RPMI8226 (cell line): ENCODE measurements around the gene PRUNE2.

ENCODE experiments used
- DNase-seq: peaks from one replicate; pipeline ENCODE4 v3.0.0-alpha.2; 2015

The PRUNE2 gene

DNA sequence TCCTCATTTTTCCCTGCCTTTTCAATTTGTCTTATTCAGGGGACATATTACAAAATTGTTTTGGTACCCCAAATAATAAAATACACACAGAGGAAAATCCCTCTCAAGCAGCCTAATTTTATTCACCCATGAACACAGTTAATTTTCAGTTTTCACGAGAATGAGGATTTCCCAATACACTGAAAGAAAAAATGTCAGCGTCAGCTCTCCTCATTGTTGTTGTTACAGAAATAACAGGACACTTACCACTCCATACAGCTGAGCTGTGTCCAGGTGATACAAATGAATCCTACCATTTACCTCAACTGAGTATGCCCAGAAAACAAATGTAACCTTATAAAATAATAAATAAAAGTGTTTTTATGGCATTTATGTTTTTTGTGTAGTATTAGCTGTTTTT lies 286.3 kb downstream of the PRUNE2 start:
- no peak for DNase-seq

- no peak for DNase-seq
These were observed 286.7 kb downstream of the PRUNE2 start for GRCh38 chr9:76619197-76619596.

GRCh38 chr9:76618762-76619161 lies 287.2 kb downstream of the PRUNE2 start:
- no peak for DNase-seq

GRCh38 chr9:76617497-76618175 lies 288.3 kb downstream of the PRUNE2 start:
- DNase-seq: no peak

DNA sequence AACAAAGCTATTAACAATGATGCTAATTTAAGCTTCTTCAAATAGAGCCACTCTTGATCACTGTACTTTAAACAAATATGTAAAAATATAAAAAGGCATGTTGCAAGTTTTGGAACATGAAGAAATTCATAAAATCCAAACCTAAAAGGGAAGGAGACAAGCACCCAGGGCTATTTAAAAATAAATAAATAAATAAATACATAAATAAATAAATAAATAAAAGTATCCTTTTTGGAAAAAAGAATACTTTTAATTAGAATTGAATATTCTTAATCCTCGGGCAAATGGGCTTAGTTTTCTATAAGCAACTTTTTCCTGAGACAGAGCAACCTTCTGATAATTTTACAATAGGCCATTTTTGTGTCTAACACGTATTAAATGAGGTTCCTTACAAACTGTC lies 289.1 kb downstream of the PRUNE2 start:
- DNase-seq: no peak

DNA sequence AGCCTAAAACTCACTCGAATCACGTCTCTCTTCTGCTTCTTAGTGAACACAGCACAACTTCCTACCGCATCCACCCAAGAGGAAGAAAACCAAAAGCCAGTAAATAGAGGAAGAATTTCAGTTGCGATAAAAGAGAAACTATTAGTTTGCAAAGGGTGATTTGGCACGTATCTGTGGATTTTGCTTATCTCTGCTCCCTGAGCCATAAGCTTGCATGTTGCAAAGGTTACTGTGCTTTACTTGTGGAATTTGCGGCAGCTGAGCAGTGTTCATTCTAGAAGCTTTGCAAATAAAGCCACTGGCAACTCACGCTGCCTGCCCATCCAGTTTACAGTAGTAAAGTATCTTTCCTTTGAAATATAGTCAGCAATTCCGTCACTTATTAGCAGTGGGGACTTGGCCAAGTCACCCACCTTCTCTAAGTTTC lies 290.7 kb downstream of the PRUNE2 start:
- no peak for DNase-seq

- no peak for DNase-seq
These were observed 291.9 kb downstream of the PRUNE2 start for GRCh38 chr9:76613974-76614373.

- DNase-seq: no peak
These were observed 292.6 kb downstream of the PRUNE2 start for GRCh38 chr9:76613150-76613781.

- DNase-seq: no peak
These were observed 295.9 kb downstream of the PRUNE2 start for GRCh38 chr9:76610011-76610352.

DNA sequence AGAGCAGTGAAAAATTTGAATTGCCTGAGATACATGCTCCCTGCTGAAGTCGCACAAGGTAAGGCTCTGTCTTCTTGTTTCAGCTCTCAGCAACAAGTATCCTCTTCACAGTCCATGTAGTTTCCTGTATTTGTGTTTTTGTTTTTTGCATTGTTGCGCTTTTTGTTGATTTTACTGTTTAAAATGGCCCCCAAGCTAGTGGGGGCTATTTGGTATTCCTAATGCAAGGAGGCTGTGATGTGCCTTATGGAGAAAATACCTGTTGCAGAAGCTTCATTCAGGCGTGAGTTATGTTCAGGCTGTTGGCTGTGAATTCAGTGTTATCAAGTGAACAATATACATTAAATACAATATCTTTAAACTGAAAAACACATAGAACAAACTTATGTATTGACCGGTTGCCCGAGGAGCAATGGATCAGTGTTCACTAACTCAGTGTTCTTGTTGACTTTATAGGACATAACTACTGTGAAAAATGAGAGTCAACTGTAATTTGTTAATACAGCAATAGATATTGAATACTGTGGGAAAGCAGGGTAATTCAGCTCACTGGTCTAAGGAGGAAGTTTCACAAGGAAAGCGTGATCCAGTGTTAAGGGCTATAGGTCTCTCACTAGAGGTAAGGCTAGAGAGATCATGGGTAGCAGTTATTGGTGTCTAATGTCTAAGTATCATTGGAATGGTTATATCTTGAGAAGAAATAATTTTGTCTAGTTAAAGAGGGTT lies 296.5 kb downstream of the PRUNE2 start:
- no peak for DNase-seq

DNA sequence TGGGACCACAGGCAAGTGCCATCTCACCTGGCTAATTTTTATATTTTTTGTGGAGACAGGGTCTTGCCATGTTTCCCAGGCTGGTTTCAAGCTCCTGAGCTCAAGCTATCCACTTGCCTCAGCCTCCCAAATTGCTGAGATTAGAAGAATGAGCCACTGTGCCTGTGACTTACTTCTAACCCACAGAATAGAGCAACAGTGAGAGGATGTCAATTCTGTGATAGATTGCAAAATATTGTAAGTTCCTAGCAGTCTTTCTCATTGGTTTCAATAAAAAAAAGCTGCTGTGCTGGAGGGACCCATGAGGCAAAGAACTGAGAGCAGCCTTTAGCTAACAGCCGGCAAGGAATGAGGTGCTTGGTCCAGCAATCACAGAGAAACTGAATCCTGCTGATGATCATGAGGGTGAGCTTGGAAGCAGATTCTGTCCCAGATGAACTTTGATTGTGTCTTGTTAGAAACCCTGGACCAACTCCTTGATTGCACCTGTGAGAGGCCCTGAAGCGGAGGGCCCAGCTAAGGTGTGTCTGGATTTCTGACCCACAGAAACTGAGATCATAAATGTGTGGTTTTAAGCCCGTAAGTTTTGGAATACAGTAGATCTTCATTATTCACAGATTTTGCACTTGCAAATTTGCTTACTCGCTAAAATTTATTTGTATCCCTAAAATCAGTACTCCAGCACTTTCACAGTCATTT lies 297.2 kb downstream of the PRUNE2 start:
- no peak for DNase-seq

DNA sequence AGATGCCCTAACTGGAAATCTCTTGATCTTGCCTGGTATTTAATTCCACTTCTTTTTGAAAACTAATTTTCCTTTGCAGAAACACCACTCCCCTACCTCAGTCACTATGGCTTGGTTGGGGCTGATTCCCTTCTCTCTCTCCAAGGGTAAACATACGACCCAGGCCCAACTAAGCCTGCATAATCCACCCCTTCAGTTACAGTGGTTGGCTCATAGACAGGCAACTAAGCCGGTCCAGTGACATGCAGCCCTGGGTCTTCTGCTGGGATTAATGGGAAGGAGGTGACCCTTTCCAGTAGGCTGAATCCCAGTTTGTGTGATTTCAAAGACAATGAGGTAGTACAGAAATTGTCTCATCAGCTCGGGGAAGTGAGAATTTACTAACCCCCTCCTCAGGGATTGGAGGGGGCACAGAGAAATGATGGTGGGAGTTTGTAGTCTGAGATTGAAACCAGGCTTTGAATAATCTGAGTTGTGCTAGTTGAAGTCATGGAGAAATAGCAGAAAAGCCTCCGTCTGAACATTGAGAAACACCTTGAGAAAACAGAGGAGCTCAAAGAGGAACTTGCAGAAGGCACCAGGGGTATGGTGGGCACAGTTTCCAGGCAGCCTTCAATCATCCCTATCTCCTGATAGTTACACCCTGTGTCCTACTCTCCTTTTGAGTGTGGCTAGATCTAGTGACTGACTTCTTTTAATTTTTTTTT lies 298.0 kb downstream of the PRUNE2 start:
- no peak for DNase-seq

GRCh38 chr9:76605321-76605900 lies 300.5 kb downstream of the PRUNE2 start:
- DNase-seq: no peak

- DNase-seq: no peak
These were observed 301.9 kb downstream of the PRUNE2 start for GRCh38 chr9:76603931-76604570.

GRCh38 chr9:76603448-76603895 lies 302.4 kb downstream of the PRUNE2 start:
- DNase-seq: no peak

- DNase-seq: no peak
These were observed 303.7 kb downstream of the PRUNE2 start for GRCh38 chr9:76602199-76602598.

DNA sequence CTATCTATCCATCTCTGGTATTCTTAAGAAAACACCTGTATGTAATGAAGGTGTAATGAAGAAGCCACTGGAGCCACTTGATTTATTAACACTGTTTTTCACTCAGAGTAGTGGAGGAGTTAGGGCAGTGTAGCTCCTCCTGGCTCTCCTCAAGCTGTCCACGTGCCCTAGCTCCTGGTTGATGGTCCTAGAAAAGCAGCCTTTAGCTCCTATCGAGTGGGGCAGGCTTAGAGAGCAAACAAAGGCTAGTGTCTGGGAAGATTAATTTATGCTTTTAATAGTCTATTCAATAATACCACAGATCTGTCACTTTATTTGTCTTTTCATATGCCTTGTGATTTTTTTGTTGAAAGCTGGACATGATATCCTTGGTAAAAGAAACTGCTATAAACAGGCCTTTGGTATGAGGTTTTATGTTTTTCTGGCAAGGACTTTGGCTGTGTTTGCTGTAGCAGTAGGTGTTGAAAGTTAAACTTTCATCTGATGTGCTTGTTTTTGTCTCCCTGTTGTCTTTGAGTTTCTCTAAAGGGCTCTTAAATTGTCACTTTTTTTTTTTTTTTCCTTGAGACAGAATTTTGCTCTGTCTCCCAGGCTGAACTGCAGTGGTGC lies 305.8 kb downstream of the PRUNE2 start:
- no peak for DNase-seq

DNA sequence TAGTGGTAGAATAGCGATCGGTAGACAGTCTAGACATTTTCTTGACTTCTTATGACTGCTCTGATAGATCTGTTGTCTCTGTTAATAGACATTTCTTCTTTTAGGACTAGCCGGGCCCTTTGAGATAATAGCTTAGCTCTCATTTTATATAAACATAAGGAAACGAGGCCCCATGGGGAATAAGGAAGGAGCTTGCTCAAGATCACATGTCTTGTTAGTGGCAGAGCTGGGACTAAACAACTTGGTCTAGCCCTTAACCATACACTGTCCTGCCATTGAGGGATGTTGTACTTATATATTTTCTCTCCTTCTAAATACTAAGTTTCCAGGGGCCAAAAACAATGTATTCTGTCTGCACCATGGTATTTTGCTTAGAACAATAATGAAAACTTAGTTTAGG lies 306.9 kb downstream of the PRUNE2 start:
- no peak for DNase-seq

GRCh38 chr9:76595645-76596044 lies 310.3 kb downstream of the PRUNE2 start:
- DNase-seq: no peak

- no peak for DNase-seq
These were observed 311.0 kb downstream of the PRUNE2 start for GRCh38 chr9:76594764-76595424.
